HUES6 (cell line): ENCODE results near the gene KIF12.

Experiments
- H3K27ac ChIP-seq: 2 replicates; pipeline ENCODE4 v1.7.0; 2013; ENCODE audit warnings: low read depth, mild to moderate bottlenecking, low read length, inconsistent platforms
- H3K27me3 ChIP-seq: 2 replicates; pipeline ENCODE4 v1.6.1; 2013; ENCODE audit warnings: low read length; ENCODE audit not compliant: control insufficient read depth, insufficient read depth
- H3K36me3 ChIP-seq: 2 replicates; pipeline ENCODE4 v1.6.1; 2013; ENCODE audit warnings: low read length; ENCODE audit not compliant: control insufficient read depth, insufficient read depth
- H3K4me1 ChIP-seq: 2 replicates; pipeline ENCODE4 v1.6.1; 2013; ENCODE audit warnings: low read length; ENCODE audit not compliant: control insufficient read depth, insufficient read depth
- H3K4me3 ChIP-seq: 2 replicates; pipeline ENCODE4 v1.5.1; 2013; ENCODE audit warnings: low read depth, low read length
- H3K9ac ChIP-seq: one replicate; pipeline ENCODE4 v1.6.1; 2013; ENCODE audit warnings: mild to moderate bottlenecking, low read length
- H3K9me3 ChIP-seq: 2 replicates; pipeline ENCODE4 v1.6.1; 2013; ENCODE audit warnings: low read depth, low read length; ENCODE audit not compliant: control insufficient read depth, insufficient read depth

KIF12 gene

DNA sequence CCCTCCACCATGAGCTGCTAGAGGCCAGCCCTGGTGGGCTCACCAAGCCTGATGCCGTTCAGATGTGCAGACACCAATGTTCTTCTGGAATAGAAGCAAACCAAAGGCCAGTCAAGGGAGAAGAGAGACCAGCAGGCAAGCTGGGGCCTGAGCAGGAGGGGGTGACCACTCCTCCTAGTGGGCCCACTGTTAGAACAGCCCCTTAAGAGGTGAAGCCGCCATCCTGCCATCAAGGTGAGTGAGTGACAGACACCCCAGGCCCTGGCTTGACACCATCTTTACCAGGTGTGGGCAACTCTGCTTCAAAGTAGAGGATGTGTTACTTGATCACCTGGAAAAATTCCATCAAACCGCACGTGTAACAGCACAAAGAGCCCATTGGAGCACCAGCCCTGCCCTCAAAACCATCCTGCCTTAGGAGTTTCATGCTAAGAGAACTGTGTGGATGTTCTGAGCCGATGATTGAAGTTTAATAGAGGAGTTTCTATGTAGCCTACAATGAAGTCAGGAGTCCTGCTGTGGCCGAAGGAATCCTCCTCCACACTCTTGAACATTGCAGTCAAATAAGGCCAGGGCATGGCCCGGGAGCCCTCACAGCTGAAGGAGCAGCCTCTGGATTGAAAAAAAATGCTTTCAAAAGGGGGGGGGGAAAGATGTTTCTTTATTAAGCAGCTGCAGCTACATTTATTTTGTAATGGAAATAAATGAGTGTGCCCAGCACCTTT is 41.8 kb downstream of the KIF12 start:
- no peak overlapping the region for H3K9ac ChIP-seq
- no peak overlapping the region for H3K27ac ChIP-seq
- H3K36me3 ChIP-seq, result peaks cover 8% of the 10 kb centered on the region; the same call in 1 of the 2 replicates
- no peak overlapping the region for H3K4me3 ChIP-seq
- H3K4me1 ChIP-seq, result no peaks in the 10 kb centered on the region
- H3K9me3 ChIP-seq, result no peaks in the 10 kb centered on the region
- no peaks in the 10 kb centered on the region for H3K27me3 ChIP-seq

DNA sequence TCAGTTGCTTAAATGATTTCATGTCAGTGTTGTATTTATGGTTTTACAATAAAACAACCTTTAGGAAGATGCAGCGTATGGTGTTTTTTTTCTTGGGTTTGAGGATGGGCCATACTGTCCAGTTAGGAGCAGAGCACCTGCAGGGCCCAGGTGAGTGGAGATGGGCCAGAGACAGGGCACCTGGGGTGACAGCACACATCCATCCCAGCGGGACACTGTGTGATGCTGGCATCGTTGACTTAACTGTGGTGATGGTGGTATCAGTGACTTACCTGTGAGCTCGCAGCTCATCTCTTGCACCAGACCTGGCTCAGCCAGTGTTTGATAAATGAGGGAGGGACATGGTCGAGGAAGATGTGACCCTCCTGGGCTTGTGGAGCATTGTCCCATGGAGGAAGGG is 42.6 kb downstream of the KIF12 start:
- H3K9ac ChIP-seq, result no peak overlapping the region

DNA sequence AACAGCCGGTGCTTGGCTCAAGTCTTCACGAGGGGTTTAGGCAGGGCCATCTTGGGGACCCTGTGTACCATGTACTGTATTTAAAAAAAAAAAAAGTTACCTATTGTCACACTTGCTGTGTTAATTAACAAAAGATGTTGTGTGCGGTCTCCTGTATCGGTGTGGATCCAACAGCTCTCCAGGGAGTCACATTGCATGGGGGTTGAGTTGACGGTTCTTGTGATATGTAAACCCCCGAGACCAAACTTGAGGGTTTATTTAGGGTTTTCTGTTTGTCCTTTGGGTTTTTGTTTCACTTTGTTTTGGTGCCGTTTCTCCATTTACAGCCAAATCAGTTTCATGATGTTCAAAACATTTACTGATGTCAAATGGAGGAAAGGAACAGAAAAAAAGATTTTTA is 43.2 kb downstream of the KIF12 start:
- no peak overlapping the region for H3K4me3 ChIP-seq
- peaks cover 20% of the 10 kb centered on the region for H3K36me3 ChIP-seq
- H3K9ac ChIP-seq, result no peak overlapping the region
- H3K4me1 ChIP-seq, result no peaks in the 10 kb centered on the region
- no peaks in the 10 kb centered on the region for H3K9me3 ChIP-seq
- H3K27me3 ChIP-seq, result no peaks in the 10 kb centered on the region
- no peak overlapping the region for H3K27ac ChIP-seq

More for the DNA sequence above, 42.6 kb downstream of the KIF12 start:
- Histone ChIP-seq H3K36me3 (peaks cover 16% of the 10 kb centered on the region), H3K9me3 (no peaks in the 10 kb centered on the region), H3K4me3 (no peak overlapping the region), H3K4me1 (no peaks in the 10 kb centered on the region), H3K27ac (no peak overlapping the region), H3K27me3 (no peaks in the 10 kb centered on the region)

DNA sequence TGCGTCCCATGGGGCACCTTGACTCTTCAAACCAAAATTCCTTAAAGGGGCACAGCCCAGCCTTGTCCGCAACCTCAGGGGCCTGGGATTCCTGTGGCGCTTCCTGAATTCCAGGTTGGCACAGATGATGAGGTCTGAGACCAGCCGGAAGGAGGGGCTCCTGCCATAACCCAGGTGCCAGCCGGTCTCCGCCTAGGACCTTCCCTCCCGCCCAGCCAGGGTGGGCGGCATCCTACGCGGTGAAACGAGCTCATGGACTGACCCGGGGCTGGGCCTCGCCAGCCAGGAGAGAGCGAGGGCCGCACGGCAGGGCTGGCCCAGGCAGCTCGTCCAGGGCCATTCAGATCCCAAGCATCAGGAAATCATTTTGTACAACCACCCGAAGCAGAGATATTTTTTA is 44.0 kb downstream of the KIF12 start:
- Histone ChIP-seq H3K4me1 (no peaks in the 10 kb centered on the region), H3K9ac (no peak overlapping the region), H3K27me3 (no peaks in the 10 kb centered on the region), H3K27ac (no peak overlapping the region), H3K9me3 (no peaks in the 10 kb centered on the region), H3K36me3 (peaks cover 26% of the 10 kb centered on the region), H3K4me3 (no peak overlapping the region)

DNA sequence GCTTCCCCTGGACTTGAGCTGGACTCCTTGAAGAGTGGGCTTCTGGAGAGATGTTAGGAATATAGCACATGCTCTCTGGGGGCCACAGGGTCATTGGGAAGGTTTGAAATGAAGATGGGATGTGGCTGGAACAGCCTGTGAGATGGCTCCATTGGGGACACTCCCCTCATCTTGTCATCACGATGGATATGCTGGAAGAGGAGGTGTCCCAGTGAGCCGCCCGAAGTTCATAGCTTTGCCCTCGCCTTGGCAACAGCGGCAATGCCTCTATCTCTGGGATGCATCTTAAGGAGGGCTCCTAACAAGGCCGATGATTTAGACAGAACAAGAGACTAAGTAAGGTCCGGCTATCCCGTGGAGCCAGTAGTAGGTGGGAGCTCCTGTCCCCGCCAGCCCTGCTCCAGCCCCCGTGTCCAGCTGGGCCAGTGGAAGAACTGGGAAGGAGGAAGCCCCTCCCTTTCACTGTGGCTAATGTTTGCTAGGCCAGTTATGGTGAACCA is 44.9 kb downstream of the KIF12 start:
- H3K27ac ChIP-seq, result no peak overlapping the region
- no peaks in the 10 kb centered on the region for H3K27me3 ChIP-seq
- H3K4me3 ChIP-seq, result no peak overlapping the region
- H3K36me3 ChIP-seq, result peaks cover 33% of the 10 kb centered on the region
- no peak overlapping the region for H3K9ac ChIP-seq
- H3K9me3 ChIP-seq, result no peaks in the 10 kb centered on the region
- no peaks in the 10 kb centered on the region for H3K4me1 ChIP-seq

DNA sequence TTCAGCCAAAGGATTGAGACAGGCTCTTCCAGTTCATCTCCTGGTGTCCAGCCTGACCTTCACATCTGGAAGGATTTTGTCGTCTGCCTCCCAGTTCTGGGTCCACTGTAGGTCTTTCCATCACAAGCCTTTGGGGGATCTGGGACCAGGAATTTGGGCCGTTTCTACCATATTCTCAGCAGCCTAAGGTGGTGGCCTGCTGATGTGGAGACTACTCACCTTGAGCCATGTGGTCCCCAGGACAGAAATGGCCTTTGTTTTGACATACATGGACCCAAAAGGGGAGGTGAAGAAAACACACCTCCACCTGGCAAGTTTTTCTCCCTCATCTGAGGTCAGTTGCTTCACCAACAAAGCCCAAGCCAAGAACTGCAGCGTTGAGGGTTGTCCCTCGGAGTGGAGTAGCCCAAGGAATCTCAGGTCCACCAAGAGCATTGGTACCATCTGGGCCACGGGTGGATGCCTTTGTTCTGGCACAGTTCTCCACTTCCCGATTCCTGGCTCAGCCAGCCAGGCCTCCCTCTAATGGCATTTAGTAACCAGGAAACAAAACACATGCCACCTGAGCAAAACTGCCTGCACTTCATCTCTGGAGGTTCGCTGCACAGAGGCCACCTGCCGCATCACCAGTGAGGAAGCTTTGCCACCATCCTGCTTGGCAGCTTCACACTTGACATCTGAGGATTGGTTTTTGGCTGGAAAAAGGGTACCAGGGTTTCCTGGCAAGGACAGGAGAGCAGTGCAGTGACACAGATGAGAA is 45.7 kb downstream of the KIF12 start:
- H3K4me3 ChIP-seq, result no peak overlapping the region
- no peaks in the 10 kb centered on the region for H3K27me3 ChIP-seq
- no peaks in the 10 kb centered on the region for H3K9me3 ChIP-seq
- H3K4me1 ChIP-seq, result no peaks in the 10 kb centered on the region
- no peak overlapping the region for H3K27ac ChIP-seq
- H3K9ac ChIP-seq, result no peak overlapping the region
- peaks cover 41% of the 10 kb centered on the region for H3K36me3 ChIP-seq

DNA sequence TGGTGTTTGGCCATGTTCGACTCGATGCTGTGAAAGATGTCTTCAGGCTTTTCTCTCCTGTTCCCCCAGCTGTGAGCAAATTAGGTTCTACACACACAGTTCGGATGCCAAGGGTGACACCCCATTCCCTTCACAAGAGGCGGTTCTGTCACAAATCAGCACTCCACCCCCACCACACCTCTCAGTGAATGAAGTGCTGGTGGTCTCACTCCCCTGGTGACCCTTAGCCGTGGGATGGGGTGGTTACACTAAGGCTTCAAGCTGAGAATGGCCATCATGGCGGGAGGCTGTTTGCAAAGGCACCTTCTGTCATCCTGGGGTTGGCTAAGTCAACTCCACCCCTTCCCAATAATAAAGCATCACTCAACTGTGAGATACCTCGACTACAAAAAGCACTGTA is 47.4 kb downstream of the KIF12 start:
- H3K27ac ChIP-seq, result no peak overlapping the region
- H3K36me3 ChIP-seq, result peaks cover 44% of the 10 kb centered on the region
- no peak overlapping the region for H3K9ac ChIP-seq
- H3K4me1 ChIP-seq, result no peaks in the 10 kb centered on the region
- no peaks in the 10 kb centered on the region for H3K9me3 ChIP-seq
- H3K27me3 ChIP-seq, result no peaks in the 10 kb centered on the region
- H3K4me3 ChIP-seq, result no peak overlapping the region

DNA sequence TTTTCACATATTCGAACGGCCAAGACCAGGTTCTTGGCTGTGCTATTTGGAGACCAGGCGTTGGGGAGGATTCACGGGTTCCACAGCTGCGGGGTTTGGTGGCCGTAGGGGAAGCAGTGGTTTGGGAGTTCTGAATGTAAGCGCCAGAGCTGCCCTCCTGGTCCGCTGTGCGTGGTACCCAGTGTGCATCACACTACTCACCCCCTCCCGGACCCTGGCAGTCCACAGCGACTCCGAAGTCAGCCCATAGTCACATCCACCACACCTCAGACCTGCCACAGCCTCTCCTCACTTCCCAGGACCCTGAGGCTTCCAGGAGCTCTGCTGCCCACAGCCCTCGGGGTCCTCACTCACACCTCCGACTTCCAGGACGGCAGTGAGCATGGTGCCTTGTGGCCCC is 47.8 kb downstream of the KIF12 start:
- Histone ChIP-seq H3K4me1 (no peaks in the 10 kb centered on the region), H3K9me3 (no peaks in the 10 kb centered on the region), H3K9ac (no peak overlapping the region), H3K27me3 (no peaks in the 10 kb centered on the region), H3K4me3 (no peak overlapping the region), H3K27ac (no peak overlapping the region), H3K36me3 (peaks cover 44% of the 10 kb centered on the region)

DNA sequence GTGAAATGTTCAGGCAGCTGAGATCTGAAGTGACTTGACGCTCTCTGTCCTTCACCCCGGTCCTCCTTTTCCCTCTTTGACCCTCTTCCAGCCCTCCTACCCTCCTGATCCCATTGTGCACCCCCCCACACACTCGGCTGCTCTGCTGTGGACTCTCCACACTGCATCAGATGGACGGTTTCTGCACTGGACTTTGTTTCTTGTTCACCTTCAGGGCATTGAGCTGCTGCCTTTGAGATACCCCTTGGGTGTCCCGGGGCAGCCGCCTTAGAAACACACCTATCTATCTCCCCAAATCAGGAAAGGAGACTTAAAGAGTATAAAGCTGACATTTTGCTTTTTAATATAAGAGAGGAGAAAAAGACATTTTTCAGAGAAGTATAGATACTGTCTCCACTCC is 48.4 kb downstream of the KIF12 start:
- no peak overlapping the region for H3K9ac ChIP-seq
- H3K36me3 ChIP-seq, result peaks cover 44% of the 10 kb centered on the region
- no peak overlapping the region for H3K27ac ChIP-seq
- H3K9me3 ChIP-seq, result no peaks in the 10 kb centered on the region
- no peak overlapping the region for H3K4me3 ChIP-seq
- no peaks in the 10 kb centered on the region for H3K27me3 ChIP-seq
- no peaks in the 10 kb centered on the region for H3K4me1 ChIP-seq

DNA sequence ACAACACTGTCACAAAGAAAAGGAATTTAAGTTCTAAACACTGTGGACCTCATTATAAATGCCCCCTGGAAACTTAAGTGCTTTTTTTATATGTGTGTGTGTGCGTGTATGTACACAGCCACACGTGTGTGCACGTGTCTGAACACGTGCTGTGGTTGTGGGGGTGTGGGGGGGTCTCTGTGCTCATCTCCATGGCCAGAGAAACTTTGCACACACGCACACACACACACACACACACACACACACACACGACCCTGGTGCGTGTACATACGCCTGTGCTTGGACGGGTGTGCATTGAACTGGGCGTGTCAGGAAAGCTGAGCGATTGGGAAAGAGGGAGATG is 48.9 kb downstream of the KIF12 start:
- Histone ChIP-seq H3K36me3 (peaks cover 44% of the 10 kb centered on the region), H3K9me3 (no peaks in the 10 kb centered on the region), H3K4me3 (no peak overlapping the region), H3K27ac (no peak overlapping the region), H3K9ac (no peak overlapping the region), H3K27me3 (no peaks in the 10 kb centered on the region), H3K4me1 (no peaks in the 10 kb centered on the region)

DNA sequence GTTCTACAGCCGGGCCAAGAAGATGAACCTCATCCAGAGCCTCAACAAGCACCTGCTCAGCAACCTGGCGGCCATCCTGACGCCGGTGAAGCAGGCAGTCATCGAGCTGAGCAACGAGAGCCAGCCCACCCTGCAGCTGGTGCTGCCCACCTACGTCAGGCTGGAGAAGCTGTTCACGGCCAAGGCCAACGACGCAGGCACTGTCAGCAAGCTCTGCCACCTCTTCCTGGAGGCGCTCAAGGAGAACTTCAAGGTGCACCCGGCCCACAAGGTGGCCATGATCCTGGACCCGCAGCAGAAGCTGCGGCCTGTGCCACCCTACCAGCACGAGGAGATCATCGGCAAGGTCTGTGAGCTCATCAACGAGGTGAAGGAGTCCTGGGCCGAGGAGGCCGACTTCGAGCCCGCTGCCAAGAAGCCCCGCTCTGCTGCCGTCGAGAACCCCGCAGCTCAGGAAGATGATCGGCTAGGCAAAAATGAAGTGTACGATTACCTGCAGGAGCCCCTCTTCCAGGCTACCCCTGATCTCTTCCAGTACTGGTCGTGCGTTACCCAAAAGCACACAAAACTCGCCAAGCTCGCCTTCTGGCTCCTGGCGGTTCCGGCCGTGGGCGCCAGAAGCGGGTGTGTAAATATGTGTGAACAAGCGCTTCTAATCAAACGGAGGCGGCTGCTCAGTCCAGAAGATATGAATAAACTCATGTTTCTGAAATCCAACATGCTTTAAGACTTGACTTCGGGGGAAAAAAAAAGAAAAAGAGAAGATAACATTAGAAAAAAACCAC is 49.5 kb downstream of the KIF12 start:
- no peak overlapping the region for H3K4me3 ChIP-seq
- no peak overlapping the region for H3K27ac ChIP-seq
- H3K9ac ChIP-seq, result no peak overlapping the region
- no peaks in the 10 kb centered on the region for H3K9me3 ChIP-seq
- H3K4me1 ChIP-seq, result no peaks in the 10 kb centered on the region
- peaks cover 44% of the 10 kb centered on the region for H3K36me3 ChIP-seq
- H3K27me3 ChIP-seq, result no peaks in the 10 kb centered on the region
